ACHN (cell line): Measurements from ENCODE around the gene RNF157.

ENCODE experiments used
- DNase-seq: peaks from one replicate; pipeline ENCODE4 v3.0.0-alpha.2; 2015
- in situ Hi-C: cut with HindIII; loops from 2 replicates; pipeline ENCODE4 v1.10.0; 2017; ENCODE audit warnings: low sequenced_read_pairs, low pct_ligation_motif_present, low pct_unique_long_range_greater_than_20kb

Gene RNF157

DNA sequence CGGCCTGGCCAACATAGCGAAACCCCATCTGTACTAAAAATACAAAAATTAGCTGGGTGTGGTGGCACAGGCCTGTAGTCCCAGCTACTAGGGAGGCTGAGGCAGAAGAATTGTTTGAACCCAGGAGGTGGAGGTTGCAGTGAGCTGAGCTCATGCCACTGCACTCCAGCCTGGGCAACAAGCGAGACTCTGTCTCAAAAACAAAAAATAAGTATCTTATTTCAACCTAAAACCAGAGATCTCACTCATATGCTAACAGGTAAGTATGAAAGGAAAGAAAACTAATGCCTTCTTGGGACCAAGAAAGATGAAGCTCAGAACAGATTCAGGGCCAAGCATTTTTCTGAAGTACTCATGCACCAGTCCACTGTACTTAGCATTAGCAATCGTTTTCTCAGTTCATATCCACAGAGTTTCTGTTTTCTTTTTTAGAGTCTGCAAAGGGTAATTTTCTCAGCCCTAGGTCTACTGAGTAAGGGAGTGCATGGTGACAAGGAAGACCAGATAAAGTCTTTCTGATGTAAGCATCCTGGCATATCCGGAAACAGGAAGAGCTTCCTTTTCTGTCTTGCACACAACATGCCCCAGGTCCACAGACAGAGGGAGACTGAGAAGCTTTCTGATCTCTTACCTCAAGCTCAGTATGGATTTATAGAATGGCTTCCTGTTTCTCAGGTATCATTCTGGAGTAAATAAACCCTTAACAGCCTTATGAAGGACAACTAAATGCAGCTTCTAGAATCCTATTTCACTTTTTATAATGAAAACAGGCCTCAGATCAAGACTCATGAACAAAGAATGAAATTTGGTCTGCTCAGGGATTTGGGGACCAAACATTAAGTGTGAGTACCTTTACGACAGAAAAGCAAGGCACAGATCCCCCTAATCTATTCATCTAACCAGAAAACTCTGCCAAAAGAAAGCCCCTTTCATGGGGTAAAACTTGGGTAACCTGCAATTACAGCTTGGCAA, 60.5 kb downstream of the RNF157 start:
- in situ Hi-C loops = no loop called here
- peak; percentile 14 for DNase-seq

DNA sequence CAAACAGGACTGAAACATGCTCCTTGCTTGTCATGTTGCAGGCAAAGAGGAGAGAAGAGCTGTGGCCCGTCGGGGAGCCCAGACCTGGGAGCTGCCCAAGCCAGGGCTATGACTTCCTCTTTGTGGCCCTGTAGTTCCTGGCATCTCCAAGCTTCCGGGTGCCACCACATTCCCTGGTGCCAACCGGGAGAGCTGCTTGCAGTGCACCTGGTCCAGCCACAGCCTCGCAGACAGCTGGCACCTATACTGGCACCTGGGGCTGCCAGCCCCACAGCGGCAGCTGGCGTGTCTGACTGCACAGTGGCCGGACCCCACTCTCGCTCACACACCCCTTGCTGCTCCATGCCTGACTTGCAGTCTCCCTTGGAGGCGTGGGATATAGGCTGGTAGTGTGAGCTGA, 62.2 kb downstream of the RNF157 start:
- in situ Hi-C loops = no loop called here
- no peak for DNase-seq

DNA sequence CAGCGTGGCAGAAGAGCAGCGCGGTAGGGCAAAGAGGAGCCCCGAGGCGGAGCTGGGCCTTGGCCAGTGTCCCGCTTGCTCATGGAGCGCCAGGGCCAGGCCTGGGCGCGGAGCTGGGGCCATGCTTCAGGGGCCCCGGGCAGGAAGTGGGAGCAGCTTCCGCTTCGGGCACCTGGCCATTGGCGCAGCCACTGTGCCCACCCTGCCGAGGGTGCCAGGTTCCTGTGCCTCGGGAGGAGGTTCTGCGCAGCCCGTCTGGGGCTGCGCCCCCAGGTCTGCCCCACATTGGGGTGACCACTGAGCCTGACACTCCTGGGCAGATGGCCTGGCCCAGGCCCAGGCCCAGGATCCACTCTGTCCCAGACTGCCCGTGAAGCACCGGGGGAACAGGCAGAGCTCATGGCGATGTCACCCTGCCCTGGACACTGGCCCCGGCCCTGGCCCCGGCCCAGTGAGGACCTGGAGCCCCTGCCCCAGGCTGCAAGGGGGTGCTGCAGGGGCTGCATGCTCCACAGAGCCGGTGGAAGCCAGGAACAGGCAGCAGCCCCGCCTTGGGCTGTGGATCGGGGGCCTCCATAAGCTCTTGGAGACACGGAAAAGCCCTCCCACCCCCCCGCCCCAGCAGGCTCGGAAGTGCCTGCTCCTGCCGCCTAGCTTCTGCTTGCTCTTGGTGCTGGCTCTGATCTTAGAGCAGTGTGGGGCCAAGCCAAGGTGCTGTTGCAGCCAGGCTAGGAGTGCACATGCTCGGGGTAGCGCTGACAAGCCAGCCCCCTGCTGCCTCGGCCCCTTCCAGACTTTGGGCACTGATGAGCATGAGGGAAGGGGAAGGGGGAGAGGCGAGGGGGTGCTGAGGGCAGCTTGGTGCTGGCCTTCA, 63.4 kb downstream of the RNF157 start:
- no peak for DNase-seq
- in situ Hi-C loops = no loop called here

DNA sequence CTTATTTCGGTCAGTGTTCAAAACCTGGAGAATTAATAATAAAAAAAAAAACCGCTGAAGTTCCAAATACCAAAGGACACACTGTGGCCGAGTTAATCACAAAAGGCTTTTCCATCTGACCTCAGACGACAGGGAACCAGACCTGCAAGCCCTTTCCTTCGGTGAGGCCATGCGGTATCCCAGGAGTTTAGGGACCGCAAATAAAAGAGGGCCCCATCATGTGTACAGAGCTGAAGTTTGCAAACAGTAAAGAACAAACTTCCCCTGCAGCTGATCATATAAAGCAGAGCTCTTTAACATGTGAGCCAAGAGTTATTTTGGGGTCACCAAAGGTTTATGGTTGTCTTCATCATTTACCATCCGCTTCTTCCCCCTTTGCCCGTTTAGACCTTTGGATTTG, 66.3 kb downstream of the RNF157 start:
- in situ Hi-C loops = no loop called here

DNA sequence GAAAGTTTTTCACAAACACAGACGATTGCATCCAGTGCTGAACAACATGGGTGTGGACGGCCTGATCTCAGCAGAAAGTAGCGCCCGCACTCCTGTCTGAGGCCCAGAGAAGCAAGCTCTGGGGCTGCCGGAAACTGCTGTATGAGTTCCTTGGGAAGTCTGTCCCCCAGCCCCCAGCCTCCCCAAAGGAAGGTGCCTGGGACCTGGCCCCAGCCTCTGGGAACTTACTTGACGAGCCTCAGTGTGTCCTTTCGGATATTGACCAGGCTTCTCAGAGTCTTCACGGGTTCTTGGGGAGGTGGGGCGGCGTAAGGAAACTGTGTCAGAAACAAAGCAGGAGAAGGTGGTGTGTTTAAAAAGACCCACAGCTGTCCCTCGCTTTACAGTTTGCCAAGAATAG, 66.8 kb downstream of the RNF157 start:
- in situ Hi-C loops = no loop called here
- no peak for DNase-seq

More for the DNA sequence above, 66.3 kb downstream of the RNF157 start:
- no peak for DNase-seq

DNA sequence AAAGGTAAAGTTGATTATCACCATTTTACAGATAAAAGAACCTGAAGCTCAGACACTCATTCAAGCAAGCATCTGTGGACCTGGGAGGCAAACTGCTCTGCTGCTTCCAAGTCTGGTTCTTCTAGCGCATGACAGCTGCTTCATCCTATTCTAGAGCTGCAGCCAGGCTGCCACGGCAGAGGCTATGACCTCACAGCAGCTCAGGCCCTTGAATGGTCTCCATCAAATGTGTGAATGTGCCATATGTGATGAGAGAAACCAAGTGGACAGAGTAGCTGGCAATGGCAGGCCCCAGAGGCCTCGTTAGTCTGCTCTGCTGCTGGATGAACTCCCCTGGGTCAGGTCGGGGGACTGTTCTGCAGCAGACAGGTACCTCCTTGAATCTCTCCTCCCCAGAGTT, 68.6 kb downstream of the RNF157 start:
- in situ Hi-C loops = no loop called here
- no peak for DNase-seq

DNA sequence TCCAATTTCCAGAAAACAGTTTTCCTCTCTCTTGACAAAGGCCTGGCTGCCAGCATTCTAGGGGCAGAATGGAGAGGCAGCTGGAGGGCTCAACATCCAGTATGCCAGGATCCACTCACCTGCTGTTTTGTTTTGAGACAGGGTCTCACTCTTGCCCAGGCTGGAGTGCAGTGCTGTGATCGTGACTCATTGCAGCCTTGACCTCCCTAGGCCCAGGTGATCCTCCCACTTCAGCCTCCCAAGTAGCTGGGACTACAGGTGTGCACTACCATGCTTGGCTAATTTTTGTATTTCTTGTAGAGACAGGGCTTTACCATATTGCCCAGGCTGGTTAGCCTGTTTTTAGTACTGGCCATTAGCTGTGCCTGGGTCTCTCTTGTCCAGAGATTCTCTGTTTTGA, 70.2 kb downstream of the RNF157 start:
- in situ Hi-C loops = no loop called here
- DNase-seq = no peak

DNA sequence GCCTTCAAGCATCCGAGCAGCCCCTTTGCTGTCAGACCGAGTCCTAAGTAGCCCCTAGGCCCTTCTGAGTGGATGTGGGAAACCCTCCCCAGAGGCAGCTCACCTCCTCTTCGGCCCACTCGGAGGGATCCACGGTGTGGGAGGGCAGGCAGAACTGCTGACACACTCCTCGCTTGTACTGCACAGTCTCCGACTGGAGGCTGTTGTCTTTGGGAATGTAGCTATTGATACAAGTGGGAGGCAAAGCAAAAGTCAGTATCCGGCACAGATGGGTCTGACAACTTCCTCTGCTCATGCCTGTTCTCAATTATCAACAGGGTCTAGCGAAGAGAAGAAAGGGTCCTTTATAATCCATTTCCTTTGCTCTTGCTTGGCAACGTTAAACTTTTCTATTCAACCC, 73.4 kb downstream of the RNF157 start:
- in situ Hi-C loops = no loop called here
- no peak for DNase-seq

DNA sequence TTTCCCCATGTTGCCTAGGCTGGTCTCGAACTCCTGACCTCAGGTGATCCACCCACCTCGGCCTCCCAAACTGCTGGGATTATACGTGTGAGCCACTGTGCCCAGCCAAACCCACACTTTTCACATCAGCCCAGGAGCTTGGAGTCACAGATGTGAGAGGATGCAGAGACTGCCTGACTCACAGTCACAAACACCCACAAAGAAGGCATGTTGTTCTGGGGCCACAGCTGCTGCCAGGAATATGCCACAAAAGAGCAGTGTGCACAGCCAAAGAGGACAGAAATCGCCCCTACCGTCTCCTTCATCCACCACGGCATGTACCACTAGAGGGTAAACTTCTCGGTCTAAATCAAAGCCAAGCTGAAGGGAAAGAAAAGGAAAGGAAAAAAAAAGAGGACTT, 74.1 kb downstream of the RNF157 start:
- in situ Hi-C loops = no loop called here
- no peak for DNase-seq

DNA sequence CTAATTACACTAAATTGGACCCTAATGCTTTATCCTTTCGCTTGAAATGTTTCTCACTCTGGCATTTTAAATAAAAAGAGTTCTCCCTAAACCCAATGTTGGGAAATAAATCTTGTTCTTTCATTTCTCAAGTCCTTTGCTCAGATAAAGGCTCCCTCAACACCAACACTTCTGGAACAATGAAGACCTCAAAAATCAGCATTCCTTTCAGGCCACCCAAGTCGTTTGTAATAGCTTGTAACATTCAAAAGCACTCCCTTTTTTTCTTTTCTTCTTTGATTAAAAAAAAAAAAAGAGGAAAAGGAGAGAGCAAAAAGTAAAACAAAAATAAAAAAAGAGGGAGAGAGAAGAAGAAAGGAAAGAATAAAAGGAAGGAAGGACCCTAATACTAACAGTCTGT, 76.0 kb downstream of the RNF157 start:
- in situ Hi-C loops = no loop called here
- no peak for DNase-seq

DNA sequence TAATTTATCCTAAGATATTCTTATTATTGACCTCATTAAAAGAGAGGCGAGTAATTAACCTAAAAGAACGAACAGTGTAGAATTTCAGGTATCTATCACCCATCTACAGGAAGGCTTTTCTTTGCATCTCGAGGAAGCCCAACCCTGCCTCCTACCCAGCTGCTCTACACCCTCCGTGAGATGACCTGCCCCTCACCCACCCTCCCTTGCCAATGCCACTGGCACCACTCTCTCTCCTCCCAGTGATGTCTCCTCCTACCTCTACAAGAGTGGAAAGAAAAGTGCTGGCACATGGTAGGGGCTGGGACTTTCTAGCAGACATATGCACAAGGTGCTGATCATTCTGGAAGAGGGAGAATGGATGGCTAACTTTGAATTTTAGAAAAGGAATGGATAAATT, 76.4 kb downstream of the RNF157 start:
- in situ Hi-C loops = no loop called here
- DNase-seq = no peak

DNA sequence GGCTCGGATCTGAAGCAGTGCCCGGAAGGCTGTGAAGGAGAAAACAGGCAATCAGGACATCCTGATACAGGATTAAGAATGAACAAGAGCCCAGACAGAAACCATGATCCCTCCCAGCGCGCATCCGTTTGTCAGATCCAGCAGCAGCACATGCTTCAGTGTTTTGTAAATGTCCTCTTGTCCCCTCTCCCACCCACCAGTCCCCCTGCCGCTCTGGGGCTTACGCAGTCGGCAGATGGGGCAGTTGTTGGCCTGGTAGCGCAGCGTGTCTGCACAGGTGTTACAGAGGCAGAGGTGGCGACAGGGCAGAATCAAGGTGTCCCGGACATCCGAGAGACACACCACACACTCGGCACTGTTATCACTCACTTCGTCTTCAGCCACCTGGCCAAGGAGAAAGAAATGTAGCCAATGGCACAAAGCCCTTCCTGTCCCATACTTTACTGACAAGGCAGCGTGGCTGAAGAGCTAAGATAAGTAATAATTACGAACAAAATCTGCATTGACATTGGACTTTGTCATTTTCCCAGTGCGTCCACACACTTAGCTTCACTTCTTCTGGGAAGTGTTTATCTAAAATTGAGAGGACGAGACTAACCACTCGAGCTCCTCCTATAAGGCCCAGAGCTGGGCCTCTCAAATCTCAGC, 78.5 kb downstream of the RNF157 start:
- DNase-seq = no peak
- in situ Hi-C loops = no loop called here

DNA sequence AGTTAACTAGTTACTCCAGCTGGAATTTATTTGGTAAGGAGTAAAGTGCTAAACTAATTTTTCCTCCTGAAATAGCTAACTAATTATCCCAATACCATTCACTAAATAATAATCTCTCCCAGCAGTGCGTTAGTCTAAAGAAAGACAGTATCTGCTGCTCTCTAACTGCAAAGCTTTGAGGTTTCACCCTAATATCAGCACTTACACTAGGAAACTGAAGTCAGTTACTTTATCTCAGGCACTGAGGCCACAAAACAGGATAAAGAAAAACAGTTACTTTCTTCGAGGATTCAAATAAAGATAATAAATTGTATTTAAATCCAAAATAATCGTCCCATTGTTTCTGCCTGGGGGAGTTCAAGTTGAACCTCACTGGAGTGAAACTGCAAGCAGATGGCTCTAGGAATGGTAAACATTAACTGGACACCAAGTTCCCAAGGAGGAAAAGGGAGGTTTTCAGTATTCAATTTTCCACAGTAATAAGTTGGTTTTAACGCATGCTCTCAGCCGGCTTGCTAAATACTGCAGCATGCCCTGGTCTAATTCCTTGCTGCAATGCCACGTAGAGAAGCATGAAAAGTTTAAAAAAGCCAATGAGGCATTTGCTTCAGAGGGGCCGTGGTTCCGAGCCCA, 79.3 kb downstream of the RNF157 start:
- in situ Hi-C loops = no loop called here
- peak; percentile 32 for DNase-seq

DNA sequence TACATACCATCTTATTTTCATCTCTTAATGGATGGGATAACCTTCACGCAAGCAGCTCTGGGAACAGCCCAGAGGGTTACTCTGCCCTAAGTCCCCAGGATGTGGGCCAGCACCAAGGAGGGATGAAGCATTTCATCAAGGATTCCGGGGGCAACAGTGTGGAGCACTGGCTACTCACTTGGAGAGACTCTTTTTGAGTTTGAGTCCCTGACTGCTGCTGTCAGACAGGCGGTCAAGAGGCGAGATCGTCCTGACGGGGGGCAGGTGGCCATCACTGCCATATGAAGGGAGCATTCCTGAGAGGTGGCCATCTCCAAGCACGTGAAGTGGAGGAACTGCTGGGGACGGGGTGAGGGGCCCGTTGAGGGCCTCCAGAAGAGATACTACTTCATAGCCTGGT, 81.1 kb downstream of the RNF157 start:
- DNase-seq = no peak
- in situ Hi-C loops = no loop called here

DNA sequence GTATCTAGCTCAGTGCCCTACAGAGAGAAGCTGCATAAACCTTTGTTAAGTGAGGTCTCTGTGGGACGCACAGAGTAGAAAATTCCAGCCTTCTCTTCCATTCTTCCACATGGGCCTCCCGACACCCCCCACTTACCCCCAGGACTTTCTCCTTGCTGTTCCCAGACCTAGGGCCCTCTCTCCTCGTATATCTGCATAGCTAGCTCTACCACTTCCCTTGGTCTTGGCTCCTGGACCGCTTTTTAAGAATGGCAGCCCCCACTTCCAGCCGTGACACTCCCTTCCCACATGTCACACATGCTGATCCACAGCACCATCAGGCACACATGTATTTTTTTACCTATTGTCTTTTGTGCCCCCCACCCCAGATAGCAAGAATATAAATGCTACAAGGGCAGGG, 82.5 kb downstream of the RNF157 start:
- no peak for DNase-seq

DNA sequence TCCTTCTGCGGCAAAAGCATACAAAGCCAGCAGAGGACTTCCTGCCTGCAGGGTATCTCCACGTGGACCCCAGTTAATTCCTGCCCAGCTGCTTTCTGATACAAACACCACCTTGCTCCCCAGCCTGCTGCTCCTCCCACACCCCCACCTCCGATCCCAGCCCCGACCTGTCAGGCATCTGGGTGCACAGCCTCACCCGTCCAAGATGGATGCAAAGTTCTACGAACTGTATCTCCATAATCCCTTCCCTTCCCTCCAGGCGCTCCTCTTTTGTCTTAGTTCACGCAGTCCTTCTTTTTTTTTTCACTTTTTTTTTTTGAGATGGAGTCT, 83.7 kb downstream of the RNF157 start:
- no peak for DNase-seq
- in situ Hi-C loops = no loop called here

More for the DNA sequence above, 82.5 kb downstream of the RNF157 start:
- in situ Hi-C loops = no loop called here

DNA sequence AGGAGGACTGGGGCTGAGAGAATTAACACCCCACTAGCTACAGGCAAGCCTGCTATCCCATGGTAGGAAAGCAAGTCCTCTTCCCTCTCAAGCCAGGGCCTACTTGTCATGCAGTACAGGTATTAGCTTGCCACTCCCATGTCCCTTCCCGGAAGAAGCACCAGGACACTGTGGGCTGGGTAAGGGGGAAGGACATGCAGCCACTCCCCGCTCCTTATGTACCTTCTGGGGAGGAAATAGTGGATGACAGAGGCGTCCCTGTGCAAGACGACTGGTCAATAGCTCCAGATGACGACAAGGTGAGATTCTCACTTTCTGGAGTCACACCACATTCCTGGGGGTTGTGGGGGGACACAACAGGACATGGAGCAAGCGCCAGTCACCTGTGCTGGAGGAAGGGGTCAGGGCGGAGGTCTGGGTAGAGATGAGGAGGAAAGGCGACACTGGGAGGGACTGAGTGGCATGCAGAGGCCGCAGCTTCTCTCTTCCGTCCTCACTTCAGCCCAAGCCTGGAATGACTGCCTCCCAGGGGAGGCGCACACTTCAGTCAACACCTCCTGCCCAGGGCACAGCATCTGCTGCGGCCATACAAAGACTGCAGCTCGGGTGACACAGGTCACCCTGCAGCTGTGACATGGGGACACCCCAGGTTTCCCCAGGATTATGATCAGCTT, 84.2 kb downstream of the RNF157 start:
- in situ Hi-C loops = no loop called here
- DNase-seq = no peak
